RWPE1 (cell line): ENCODE measurements around the gene KCNK16.

Experiments
- CTCF ChIA-PET: fragments of 350-600 bp; sonication (Branson Sonifier 250); formaldehyde crosslinking; extraction: SDS; loops from one replicate; lab custom pipeline; 2021; lab: Yijun Ruan, JAX
- POLR2A ChIA-PET: fragments of 400-600 bp; formaldehyde crosslinking; extraction: SDS; loops from one replicate; lab custom pipeline; 2020; ENCODE audit warnings: antibody characterized with exemption; ENCODE audit not compliant: low non-redundant PET; lab: Yijun Ruan, JAX
- DNase-seq: peaks from one replicate; pipeline ENCODE4 v3.0.0; 2012; ENCODE audit warnings: low spot score
- H3K27ac ChIP-seq: fragments of 450-650 bp; 2 replicates; pipeline ENCODE4 v1.5.1; 2017
- TF ChIP-seq, protein P1 (sequence below): fragments of 450-650 bp; conservative IDR thresholded peaks from 2 replicates; pipeline ENCODE4 v1.5.1; 2017; ENCODE audit warnings: low read depth, mild to moderate bottlenecking

The KCNK16 gene

DNA sequence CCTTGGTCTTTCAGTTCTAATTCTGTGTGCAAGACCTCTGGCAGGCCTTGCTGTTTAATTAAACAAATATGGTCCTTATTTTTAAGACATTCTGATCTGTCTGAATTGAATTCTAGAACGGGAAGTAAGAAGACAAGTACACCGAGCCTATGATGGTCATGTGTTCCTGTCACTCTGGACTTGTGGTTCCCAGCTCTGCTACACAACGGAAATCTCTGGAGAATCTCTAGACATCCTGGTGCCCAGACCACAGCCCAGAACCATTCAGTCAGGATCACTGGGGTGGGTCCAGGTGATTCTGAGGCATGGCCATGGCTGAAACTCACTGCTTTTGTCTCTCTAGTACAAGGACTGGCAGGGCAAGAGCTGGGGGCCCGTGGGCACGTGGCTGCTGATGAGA, 15.9 kb upstream of the KCNK16 start:
- DNase-seq = no peak
- ChIA-PET POLR2A (no interaction called here), CTCF (no interaction called here)
- no peak overlapping the region for H3K27ac ChIP-seq
- TF ChIP-seq, protein P1, sequence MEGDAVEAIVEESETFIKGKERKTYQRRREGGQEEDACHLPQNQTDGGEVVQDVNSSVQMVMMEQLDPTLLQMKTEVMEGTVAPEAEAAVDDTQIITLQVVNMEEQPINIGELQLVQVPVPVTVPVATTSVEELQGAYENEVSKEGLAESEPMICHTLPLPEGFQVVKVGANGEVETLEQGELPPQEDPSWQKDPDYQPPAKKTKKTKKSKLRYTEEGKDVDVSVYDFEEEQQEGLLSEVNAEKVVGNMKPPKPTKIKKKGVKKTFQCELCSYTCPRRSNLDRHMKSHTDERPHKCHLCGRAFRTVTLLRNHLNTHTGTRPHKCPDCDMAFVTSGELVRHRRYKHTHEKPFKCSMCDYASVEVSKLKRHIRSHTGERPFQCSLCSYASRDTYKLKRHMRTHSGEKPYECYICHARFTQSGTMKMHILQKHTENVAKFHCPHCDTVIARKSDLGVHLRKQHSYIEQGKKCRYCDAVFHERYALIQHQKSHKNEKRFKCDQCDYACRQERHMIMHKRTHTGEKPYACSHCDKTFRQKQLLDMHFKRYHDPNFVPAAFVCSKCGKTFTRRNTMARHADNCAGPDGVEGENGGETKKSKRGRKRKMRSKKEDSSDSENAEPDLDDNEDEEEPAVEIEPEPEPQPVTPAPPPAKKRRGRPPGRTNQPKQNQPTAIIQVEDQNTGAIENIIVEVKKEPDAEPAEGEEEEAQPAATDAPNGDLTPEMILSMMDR = no peak

DNA sequence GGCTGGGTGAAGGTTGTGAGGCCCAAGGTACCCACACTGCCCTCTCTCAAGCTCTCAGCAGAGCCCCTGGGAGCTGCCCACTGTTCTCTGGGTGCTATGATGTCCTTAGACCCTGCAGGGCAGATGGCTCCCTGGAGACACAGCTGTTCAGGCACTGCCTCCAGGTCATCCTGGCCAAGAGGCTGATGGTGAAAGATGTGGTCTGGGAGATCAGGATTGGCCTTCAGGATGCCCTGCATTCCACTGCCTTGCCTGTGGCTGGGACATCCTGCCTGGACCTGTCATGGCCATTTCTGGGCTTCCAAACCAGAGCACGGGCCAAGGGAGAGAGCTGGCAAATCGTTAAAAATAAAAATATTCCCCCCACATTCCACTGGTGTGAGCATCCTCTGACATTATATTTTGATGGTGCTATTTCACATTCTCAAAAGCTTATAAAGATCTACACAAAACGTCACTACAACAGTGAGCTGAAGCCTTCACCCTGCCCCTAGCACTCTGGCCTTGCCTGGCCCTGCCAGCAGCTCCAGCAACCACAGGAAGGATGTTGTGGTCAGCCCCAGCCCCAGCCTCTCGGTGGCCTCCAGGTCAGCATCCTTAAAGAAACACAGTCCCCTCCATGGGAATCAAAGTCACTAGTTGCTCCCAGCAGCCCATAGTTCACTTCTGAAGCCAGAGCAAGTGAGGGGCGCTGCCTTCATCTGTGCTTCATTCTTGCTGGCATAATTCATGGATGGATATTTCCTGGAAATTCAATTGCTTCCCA, 13.5 kb upstream of the KCNK16 start:
- TF ChIP-seq, protein P1 = no peak
- H3K27ac ChIP-seq = peak overlapping the region; percentile 50; the same call in 1 of the 2 replicates
- DNase-seq = no peak
- CTCF ChIA-PET = interaction anchor here (0.6 to 0.7 kb wide), 2 partner anchors 320 to 459 kb away, joined by 4 to 7 read pairs; no protein-coding TSS in a partner anchor
- POLR2A ChIA-PET = no interaction called here

DNA sequence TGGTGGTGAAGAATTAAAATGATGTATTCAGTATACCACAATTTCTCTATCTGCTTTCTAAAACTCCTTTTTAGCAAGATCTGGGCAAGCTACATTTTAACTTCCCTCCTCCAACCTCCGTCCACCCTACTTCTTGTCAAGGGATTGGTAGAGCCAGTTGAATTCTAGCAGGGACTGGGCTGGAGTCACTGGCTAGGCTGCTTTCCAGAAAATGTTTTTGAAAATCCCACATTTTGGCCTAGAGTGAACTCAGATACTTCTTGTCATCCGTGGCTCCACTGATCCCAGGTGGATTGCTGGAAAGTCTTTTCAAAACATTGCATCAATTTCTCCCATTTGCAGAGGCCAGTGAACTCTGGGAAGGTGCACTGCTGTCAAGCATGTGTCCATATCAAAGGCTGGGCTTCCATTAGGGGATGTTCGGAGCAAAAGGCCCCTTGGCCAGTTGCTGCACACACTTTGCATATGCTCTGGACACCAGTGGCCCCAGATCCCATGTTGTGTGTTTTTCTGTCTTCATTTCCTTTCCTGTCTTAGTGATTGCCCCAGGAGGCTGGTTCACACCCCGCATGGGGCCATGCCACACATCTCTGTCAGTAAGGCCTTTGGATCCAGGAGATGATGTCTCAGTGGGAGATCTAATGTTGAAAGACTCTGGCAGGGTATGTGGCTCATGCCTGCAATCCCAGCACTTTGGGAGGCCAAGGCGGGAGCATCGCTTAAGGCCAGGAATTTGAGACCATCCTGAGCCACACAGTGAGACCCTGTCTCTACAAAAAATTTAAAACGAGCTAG, 11.3 kb upstream of the KCNK16 start:
- POLR2A ChIA-PET = no interaction called here
- no peak overlapping the region for H3K27ac ChIP-seq
- TF ChIP-seq, protein P1 = no peak
- CTCF ChIA-PET = interaction anchor here (0.6 to 0.7 kb wide), 3 partner anchors 11 to 1581 kb away, joined by 3 to 4 read pairs (median 3); partner anchors contain the start of gene KCNK16
- DNase-seq = no peak

DNA sequence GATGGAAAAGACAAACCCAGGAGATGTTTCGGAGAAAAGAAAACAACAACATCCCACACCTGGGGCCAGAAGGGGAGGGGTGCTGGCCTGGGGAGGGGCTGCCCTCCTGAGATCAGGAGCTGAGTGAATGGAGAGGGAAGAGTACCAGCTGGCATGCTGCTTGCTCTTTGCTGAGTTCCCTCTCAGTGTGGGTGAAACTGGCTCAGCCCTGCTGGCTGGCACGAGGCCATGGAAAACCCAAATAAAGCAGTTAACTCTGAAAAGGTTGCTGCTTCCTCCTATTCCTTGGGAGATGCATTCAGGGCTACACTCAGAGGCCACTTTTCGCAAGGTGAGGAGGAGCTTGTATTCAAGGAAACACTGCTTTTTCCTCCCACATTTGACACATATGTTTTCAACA, 8.0 kb upstream of the KCNK16 start:
- DNase-seq = no peak
- H3K27ac ChIP-seq = no peak overlapping the region
- TF ChIP-seq, protein P1 = no peak
- ChIA-PET POLR2A (no interaction called here), CTCF (no interaction called here)

DNA sequence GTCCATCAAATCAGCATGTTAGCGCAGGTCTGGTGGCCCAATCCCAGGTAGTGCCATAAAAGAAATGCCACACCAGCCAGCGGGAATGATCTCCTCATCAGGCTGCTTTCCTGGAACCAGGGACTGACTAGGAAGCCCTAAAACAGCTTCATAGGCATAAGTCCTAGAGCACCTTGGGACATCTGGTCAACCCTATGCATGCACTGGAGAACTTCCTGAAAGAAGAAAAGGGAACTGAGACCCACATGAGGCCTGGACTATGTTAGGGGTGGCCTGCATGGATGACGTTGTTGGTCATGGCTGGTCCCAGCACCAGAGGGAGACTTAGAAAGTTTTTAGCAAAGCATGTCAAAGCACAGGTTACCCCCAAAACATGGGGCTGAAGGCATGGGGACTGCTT, 7.6 kb upstream of the KCNK16 start:
- DNase-seq = no peak
- ChIA-PET CTCF (no interaction called here), POLR2A (no interaction called here)
- TF ChIP-seq, protein P1 = no peak
- H3K27ac ChIP-seq = no peak overlapping the region

DNA sequence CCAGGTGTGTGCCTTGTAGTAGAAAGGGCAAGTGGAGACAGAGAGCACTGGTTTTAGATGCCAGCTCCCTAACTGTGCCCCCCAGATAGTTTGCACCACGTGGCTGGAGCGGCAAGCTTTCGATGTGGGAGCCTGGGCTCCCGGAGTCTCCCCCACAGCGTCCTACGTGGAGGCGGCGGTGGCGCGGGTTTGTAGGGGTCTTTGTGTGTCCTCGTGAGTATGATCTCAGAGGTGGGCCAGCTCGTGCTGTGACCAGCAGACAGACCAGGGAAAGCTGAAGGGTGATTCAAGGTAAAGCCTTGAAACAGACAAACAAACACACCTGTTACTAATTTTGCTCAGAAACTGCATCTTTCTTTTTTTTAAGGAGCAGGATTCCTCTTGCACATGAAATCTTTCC, 5.6 kb upstream of the KCNK16 start:
- DNase-seq = no peak
- CTCF ChIA-PET = no interaction called here
- POLR2A ChIA-PET = no interaction called here
- no peak overlapping the region for H3K27ac ChIP-seq
- TF ChIP-seq, protein P1 = no peak
